ENCODE data around the gene AOC1.

DNA sequence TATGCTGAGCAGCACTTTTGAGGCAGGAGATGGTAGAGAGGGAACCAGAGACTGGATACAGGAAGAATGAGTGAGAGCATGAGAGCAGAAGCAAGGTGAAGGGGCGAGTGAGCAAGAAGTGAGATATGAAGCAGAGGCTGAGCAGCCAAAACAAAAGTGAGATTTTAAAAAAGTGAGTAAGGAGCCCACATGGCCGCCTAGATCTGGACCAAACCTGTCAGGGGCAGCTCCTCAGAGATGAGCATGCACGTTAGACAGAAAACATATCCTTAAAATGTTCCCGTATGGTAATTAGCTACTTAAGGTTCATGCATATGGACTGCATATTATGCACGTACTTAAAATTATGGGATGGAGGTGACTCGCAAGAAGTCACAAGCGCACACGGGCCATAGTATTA lies 29.3 kb upstream of the AOC1 start:
- TF ChIP-seq, protein P1, sequence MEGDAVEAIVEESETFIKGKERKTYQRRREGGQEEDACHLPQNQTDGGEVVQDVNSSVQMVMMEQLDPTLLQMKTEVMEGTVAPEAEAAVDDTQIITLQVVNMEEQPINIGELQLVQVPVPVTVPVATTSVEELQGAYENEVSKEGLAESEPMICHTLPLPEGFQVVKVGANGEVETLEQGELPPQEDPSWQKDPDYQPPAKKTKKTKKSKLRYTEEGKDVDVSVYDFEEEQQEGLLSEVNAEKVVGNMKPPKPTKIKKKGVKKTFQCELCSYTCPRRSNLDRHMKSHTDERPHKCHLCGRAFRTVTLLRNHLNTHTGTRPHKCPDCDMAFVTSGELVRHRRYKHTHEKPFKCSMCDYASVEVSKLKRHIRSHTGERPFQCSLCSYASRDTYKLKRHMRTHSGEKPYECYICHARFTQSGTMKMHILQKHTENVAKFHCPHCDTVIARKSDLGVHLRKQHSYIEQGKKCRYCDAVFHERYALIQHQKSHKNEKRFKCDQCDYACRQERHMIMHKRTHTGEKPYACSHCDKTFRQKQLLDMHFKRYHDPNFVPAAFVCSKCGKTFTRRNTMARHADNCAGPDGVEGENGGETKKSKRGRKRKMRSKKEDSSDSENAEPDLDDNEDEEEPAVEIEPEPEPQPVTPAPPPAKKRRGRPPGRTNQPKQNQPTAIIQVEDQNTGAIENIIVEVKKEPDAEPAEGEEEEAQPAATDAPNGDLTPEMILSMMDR (IDR thresholded peaks at IDR 0.05; ENCODE audit: poor library complexity, severe bottlenecking): no peak
- TF ChIP-seq EZH2 (IDR thresholded peaks at IDR 0.05; ENCODE audit: borderline replicate concordance, insufficient read depth, low read length, poor library complexity, severe bottlenecking): no peak
